Measurements from ENCODE around the gene SELPLG.
A peak's percentile ranks its signal among the peaks of the same experiment; 100 is the strongest.
"Not testable (repeated sequence)": the region's sequence is repeated elsewhere in the genome, so short reads cannot be mapped to it uniquely, and the experiment has no call there.

The SELPLG gene

GRCh38 chr12:108633534-108634248 is at the start of gene SELPLG:
Gene SELPLG (minus strand): TSS chr12:108633894. CDS start chr12:108624307, 9,587 bp downstream.
- no peak for DNase-seq (ENCODE audit: low read depth)

- DNase-seq (ENCODE audit: low read depth): no peak
These were observed 47.6 kb upstream of the SELPLG start for GRCh38 chr12:108681317-108681716.

- no peak for DNase-seq (ENCODE audit: low read depth)
These were observed 45.5 kb upstream of the SELPLG start for GRCh38 chr12:108679106-108679681.

GRCh38 chr12:108678104-108678730 is 44.5 kb upstream of the SELPLG start:
- no peak for DNase-seq (ENCODE audit: low read depth)

GRCh38 chr12:108677381-108677780 is 43.7 kb upstream of the SELPLG start:
- DNase-seq (ENCODE audit: low read depth): no peak

GRCh38 chr12:108676707-108677106 is 43.0 kb upstream of the SELPLG start:
- DNase-seq (ENCODE audit: low read depth): no peak

GRCh38 chr12:108675792-108676191 is 42.1 kb upstream of the SELPLG start:
- DNase-seq (ENCODE audit: low read depth): no peak

- no peak for DNase-seq (ENCODE audit: low read depth)
These were observed 38.4 kb upstream of the SELPLG start for GRCh38 chr12:108672054-108672453.

GRCh38 chr12:108671110-108671509 is 37.4 kb upstream of the SELPLG start:
- DNase-seq (ENCODE audit: low read depth): no peak

- no peak for DNase-seq (ENCODE audit: low read depth)
These were observed 36.5 kb upstream of the SELPLG start for GRCh38 chr12:108670066-108670631.

- DNase-seq (ENCODE audit: low read depth): no peak
These were observed 34.8 kb upstream of the SELPLG start for GRCh38 chr12:108668542-108668941.

GRCh38 chr12:108668063-108668462 is 34.4 kb upstream of the SELPLG start:
- DNase-seq (ENCODE audit: low read depth): no peak

- no peak for DNase-seq (ENCODE audit: low read depth)
These were observed 33.7 kb upstream of the SELPLG start for GRCh38 chr12:108667349-108667748.

GRCh38 chr12:108666401-108666881 is 32.7 kb upstream of the SELPLG start:
- no peak for DNase-seq (ENCODE audit: low read depth)

GRCh38 chr12:108665608-108666202 is 32.0 kb upstream of the SELPLG start:
- no peak for DNase-seq (ENCODE audit: low read depth)

- DNase-seq (ENCODE audit: low read depth): peak; percentile 86
These were observed 30.9 kb upstream of the SELPLG start for GRCh38 chr12:108664338-108665258.

- no peak for DNase-seq (ENCODE audit: low read depth)
These were observed 29.8 kb upstream of the SELPLG start for GRCh38 chr12:108663324-108664015.

- DNase-seq (ENCODE audit: low read depth): not testable (repeated sequence)
These were observed 24.4 kb upstream of the SELPLG start for GRCh38 chr12:108658115-108658514.

GRCh38 chr12:108657130-108657745 is 23.5 kb upstream of the SELPLG start:
- no peak for DNase-seq (ENCODE audit: low read depth)

GRCh38 chr12:108656247-108656646 is 22.6 kb upstream of the SELPLG start:
- not testable (repeated sequence) for DNase-seq (ENCODE audit: low read depth)
